Measurements from ENCODE around the gene PRDM5.
A peak's percentile ranks its signal among the peaks of the same experiment; 100 is the strongest.

The PRDM5 gene

DNA sequence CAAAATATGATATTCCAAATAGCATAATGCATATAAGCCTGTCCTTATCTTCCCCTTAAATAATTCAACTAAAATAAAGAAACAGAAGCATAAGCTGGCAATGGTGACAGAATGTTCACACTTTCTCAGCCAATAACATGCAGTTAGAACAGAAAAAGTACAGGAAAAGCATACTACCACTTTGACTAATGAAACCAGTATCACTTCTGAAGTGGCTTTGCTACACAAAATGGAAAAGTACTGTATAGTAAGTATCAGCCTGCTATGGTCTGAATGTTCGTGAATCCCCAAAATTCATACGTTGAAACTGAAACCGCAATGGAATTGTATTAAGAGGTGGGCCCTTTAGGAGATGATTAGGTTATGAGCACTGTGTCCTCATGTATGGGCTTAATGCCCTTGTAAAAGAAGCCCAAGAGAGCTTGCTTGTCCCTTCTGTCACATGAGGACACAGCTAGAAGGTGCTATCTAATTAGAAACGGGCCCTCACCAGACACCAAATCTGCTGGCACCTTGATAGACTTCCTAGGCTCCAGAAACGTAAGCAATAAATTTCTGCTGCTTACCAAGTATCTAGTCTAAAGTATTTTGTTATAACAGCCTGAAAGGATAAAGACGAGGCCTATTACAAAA is 102.6 kb downstream of the PRDM5 start:
- no peak for DNase-seq (ENCODE audit: low spot score)

DNA sequence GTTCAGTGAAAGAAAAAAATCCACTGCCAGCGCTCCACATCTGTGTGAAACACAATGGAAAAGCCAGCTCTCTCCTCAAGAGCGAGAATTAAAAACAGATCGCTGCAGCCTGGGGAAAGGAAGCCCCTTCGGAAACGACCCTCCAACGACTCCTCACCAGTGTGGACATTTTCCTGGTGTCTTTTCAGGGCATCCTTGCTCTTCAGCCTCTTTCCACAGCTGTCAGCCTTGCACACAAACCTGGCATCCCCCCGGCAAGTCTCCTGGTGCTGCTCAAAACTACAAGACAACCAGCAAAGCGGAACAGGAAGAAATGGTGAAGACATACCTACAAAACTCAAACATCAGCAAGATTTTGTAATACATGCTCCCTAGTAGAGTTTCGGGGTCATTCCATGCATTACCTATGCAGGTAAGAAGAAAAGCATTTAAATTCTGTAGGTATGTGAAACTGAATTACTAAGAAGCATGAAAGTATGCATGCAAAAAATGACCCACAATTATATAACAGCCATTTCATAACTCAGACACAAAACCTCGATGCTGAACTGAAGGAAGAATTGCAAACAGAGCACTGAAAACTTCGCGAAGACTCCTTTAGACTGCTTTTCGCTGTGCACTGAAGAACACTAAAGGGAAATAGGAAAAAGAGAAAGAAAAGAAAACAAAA is 106.1 kb downstream of the PRDM5 start:
- DNase-seq (ENCODE audit: low spot score) = peak; percentile 24

DNA sequence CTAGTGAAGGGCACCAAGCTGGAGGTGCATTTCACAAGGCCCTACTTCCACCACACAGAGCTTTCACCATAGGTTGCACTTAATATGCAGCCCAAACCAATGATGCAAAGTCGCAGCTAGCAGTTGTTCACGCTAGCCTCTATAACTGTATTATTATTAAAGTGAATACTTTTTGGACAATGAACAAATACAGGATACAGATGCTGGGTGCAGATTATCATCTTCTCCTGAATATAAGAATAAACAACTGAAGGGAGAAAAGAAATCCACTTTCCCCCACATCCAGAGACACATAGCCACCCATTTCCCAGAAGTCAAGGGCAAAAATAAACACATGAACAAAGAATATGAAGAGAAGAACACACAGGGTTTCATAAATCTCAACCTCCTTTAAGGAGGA is 107.2 kb downstream of the PRDM5 start:
- DNase-seq (ENCODE audit: low spot score) = no peak

DNA sequence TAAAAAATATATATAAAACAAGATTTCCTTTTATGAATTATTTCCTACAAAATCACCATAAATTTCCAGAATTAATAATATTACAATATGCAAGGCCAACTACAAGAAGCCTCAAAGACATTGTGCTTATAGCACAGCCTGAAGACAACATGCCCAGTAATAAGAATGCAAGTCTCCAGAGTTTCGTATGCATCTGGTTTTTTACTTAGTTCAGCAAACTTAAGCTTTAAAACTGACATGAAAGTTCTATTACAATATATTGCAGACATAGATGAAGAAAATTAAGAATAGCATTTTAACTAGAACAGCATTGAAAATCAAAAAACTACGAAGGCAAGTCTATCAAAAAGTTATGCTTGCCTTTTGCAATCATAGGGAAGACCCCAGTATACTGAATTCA is 107.6 kb downstream of the PRDM5 start:
- no peak for DNase-seq (ENCODE audit: low spot score)

DNA sequence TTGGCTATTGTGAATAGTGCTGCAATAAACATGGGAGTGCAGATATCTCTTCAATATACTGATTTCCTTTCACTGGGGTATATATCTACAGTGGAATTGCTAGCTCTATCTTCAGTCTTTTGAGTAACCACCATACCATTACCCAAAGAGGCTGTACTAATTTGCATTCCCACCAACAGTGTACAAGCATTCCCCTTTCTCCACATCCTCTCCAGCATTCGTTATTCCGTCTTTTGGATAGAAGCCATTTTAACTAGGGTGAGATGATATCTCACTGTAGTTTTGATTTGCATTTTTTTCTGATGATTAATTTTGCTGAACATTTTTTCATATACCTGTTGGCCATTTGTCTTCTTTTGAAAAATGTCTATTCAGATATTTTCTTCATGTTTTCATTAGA is 110.3 kb downstream of the PRDM5 start:
- DNase-seq (ENCODE audit: low spot score) = no peak

DNA sequence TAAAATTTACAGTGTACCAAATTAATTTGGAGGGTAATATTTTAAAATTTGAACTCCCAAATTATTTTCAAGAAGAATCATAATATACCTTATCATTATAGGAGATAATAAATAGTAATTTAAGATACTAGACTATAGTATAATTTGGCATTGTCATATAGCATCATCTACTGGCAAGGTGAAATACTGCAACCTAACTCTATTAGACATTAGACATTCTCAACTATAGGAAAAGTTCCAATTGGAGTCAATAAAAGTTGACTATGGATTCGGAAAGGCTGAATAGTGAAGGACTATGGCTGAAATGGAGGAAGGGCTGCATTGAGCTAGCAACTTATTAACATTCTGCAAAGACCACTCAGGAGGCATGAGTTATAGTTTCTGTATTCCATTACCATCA is 113.0 kb downstream of the PRDM5 start:
- no peak for DNase-seq (ENCODE audit: low spot score)

DNA sequence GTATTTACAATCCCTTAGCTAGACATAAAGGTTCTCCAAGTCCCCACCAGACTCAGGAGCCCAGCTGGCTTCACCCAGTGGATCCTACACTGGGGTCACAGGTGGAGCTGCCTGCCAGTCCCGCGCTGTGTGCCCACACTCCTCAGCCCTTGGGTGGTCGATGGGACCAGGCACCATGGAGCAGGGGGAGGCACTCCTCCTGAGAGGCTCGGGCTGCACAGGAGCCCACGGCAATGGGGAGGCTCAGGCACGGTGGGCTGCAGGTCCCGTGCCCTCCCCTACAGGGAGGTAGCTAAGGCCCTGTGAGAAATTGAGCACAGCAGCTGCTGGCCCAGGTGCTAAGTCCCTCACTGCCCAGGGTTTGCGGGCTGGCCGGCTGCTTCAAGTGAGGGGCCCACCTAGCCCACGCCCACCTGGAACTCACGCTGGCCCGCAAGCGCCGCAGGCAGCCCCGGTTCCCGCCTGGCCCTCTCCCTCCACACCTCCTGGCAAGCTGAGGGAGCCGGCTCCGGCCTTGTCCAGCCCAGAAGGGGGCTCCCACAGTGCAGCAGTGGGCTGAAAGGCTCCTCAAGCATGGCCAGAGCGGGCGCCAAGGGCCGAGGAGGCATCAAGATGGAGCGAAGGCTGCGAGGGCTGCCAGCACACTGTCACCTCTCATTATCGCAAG is 113.9 kb downstream of the PRDM5 start:
- no peak for DNase-seq (ENCODE audit: low spot score)

DNA sequence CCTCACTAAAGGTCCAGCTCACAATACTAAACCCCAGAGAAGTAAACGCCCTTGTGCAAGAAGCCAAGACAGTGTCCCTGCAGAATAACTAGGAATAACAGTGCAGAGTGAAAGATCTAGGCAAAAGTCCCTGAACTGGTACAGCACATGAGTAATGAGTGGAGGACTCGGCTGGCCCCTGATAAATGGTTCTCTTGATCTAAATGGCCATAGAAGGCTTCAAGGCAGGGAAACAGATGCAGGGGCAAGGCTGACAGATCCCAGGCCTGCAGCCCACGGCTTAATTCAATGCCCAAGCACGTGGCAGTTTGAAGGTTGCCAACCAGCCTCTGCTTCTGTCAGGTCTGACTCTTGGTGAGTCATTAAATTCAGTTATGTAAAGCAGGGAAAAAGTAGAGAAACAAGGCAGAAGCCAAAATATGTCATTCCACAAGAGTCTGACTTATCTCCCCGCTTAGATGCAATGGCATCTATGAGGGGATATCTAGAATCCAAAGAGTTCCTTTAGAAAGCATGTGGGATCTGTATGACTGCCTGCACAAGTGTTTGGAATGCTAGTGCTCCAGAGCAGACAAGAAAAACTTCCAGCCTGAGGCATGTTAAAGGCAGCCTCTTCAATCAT is 121.3 kb downstream of the PRDM5 start:
- peak; percentile 47 for DNase-seq (ENCODE audit: low spot score)

DNA sequence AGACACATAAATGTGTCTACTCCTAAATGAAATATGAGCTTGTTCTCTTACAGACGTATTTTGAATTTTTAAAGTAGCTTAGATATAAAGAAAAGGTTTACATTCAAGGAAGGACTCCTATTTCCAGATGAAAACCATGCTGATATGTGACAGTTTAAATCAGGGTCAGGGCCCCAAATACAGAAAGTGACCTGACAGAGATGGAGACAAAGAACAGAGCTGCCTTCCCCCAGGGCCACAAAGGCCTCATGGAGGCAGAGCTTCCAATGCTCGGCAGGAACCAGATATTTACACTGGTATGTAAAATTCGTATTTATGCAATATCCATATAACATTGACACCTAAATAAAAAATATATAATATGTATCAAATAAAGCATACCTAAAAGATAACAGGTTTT is 124.0 kb downstream of the PRDM5 start:
- DNase-seq (ENCODE audit: low spot score) = no peak

DNA sequence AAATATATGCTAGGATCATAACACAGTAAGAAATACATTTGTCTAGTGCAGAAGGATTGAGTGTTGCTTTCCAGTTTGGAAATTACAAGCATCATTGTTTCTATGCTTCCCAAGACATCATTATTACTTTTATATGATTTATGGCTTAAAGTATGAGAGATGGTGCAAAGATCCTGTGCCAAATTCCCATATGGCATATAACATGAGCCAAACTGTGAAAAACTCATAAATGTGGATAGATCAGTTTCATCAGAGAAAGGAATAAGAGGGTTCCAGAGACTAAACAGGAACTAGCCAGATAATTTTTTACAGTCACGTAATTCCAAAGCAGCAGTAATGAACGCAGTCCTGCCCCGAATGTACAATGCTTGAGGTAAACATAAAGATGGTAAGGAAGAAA is 126.3 kb downstream of the PRDM5 start:
- no peak for DNase-seq (ENCODE audit: low spot score)

DNA sequence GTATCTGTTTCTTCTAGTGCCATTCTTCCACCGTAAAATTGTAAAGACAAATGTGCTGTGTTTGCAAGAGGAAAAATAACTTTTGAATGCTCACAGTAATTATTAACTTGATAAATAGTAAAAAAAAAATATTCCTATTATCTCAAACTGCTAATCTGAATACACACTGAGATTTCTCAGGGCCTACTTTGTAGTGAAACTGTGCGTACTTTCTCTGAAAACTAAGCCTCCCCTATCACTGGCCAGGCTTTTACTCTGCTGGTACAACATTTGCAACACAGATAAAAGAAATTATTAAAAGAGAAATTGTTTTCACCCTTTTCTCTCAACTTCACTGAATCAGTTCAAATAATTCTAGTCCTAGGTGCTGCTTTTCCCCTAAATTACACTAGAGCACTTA is 137.3 kb downstream of the PRDM5 start:
- DNase-seq (ENCODE audit: low spot score) = no peak

DNA sequence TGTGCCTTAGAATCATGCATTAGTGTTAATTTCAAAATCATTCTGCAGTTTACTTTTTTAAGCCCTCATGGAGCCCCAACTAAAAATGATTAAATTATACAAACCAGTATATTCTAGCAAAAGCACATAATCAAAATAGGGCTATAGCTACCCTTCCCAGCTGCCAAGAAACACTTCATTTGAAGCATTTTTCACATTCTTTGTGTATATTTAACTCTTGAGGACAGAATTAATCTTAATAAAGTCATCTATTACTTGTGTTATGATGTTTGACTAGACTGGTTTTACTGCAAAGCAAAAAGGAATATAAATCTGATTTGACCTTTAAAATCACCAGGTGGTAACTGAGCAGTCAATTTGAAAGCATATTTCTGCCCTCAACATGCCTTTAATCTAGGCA is 145.1 kb downstream of the PRDM5 start:
- DNase-seq (ENCODE audit: low spot score) = no peak

DNA sequence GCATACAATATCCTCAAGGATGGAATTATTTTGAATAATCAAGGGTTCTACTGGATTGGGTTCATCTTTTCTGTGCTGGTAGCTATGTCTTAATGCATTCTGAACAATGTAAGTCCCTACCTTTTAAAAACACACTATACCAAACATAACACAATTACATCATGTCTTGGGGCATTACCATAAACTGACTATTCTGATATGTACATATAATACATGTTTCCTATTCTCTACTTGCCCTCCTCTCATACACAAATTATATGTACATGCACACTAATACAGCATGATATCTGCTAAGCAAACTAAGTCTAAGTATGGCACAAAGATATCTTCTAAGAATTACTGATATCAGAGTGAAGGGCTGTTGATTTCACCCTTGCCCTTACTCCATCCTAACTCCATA is 147.1 kb downstream of the PRDM5 start:
- DNase-seq (ENCODE audit: low spot score) = no peak

DNA sequence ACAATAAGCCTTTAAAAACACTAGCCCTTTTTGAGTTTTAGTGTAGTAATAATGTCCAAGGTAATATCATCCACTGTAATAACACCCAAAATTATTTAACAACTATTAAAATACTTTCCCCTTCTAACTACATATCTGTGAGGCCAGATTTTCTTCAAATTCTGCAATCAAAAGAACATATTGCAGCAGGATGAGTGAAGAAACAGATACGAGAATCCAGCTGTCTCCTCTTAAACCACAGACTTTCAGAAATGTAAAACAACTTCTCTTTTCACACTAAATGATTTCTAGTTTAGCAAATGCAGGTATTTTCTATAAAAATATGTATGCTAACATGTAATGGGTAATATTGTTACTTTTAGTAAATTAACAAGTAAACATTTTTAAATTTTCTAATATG is 148.9 kb downstream of the PRDM5 start:
- no peak for DNase-seq (ENCODE audit: low spot score)

DNA sequence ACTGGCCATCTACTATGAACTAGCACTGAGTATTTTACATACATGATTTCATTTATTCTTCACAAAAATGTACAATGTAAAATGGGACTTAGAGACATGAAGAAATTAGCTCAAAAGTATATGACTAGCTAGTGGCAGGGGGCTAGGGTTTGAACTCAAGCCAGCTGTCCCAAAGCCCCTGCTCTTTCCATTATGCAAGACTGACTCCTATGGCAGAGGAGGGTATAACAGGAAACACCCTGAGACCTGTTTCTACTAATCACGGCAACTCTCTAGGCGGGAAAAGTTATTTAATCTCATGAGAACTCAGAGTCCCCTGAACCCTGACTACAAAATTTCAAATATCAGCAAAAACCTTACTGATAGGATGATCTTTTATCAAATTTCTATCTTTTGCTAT is 150.6 kb downstream of the PRDM5 start:
- DNase-seq (ENCODE audit: low spot score) = no peak

DNA sequence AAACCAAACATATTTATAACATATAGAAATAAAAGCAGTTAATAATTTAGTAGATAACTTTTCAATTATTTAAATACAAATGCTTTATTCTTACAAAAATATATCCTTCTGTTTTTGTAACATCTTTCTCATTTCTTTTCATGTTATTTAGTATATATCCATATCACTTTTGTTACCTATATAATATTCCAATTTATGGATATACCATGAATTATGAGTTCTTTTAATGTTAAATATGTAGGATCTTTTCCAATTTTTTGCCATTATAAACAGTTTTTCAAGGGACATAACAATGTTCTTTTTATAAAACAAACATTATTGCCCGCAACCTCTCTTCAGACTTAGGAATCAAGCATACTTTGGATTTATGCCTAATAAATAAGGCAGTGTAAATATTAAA is 151.6 kb downstream of the PRDM5 start:
- DNase-seq (ENCODE audit: low spot score) = no peak

DNA sequence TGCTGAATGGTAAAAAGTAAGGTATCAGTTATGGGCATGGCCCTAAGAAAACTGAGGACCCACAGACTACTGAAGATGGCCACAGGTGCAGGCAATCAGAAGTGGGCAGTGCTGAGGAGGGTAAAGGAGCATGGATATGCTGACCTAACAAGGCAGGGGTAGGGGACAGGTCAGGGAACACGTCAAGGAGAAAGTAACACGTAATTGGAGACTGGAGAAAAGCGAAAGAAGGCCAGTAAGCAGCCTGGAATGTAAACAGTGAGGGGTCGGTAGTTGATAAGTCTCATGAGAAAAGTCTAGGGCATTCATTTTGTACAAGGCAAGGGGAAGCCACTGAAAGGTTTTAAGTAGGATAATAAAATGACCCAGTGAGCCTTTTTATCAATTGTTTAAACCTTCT is 153.3 kb downstream of the PRDM5 start:
- DNase-seq (ENCODE audit: low spot score) = peak; percentile 21

DNA sequence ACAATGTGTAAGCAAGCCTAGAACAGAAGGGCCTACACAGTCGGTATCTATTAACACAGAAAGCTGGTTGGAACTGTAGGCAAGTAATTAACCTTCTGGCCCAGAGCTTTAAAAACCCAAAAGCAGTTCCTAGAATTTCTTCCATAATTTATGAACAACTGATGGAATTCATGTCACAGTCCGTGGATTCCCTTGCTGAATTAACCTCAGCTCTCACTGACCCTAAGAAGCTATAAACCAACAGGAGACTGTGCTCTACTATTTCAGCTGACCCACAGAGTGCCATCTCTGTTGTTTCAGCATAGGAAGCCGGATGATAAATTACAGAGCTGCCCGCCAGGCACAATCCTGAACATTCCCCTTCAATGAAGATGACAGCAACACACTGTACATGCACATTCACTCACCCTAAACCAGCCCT is 157.3 kb downstream of the PRDM5 start:
- no peak for DNase-seq (ENCODE audit: low spot score)

DNA sequence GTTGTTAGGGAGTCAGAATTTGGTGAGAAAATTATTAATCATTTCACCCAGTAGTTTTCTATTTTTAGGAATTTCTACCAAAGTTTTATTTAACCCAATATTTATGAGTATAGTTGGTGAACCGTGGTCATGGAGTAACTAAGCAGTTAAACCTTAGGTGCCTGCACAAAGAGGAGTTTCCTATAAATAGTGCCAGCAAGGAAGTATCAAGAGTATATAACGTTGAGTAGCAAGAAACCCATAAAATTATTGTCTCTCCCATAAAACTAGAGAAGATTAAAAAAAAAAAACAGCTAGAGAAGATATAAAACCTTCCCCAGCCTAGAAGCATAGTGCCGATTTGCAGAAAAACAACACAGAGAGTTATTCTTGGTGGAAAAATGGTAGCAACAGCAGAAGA is 158.9 kb downstream of the PRDM5 start:
- DNase-seq (ENCODE audit: low spot score) = no peak

DNA sequence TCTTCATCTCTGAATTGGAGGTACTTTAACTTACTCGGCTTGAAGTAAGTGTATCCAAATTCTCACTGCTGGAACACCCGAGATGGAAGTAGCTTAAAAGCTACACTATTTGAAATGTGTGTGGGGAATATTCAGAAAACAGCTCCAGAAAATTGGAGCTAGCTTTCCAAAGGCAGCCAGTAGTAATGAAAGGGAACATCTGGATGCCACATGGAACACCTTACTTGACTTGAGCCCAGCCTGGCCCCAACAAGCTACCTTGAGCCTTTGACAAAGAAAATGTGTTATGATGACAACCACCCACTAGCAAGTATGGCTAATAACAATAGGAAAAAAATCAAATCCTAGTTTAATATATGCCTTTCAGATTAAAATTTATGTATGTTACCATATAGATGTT is 161.5 kb downstream of the PRDM5 start:
- no peak for DNase-seq (ENCODE audit: low spot score)

DNA sequence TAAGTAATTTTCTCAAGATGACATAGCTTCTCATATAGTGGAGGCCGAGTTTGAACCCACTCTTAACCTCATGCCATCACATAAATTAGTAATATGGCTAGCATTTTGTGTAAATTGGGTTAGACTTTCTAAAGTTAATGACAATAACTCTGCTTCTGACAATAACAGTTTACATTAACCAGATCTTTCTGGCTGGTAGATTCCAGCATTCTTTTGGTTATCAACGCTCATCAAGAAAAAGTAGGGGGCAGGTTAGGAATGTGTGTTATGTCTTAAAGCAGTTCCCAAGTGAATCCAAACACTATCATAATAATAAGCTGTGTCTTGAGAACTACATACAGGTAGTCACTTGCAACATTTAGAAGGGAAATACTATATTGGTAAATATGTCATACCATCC is 162.5 kb downstream of the PRDM5 start:
- DNase-seq (ENCODE audit: low spot score) = no peak

DNA sequence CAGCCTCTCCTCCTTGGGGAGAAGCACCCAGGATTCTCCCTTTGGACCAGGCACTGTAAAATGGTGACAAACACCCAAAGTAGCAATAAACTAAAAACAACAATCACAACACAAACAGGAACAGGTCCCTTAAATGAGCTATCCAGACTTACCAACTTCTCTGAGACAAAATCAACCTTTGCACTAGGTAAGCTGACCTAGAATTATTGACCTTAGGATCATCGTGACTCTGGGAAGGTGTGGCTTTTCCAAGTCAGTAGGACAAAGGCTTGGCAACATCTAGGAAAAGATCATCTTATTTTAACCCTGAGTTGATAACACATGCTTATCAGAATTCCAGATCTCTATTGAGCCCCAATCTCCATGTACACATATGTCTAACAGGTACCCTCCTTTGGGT is 166.7 kb downstream of the PRDM5 start:
- DNase-seq (ENCODE audit: low spot score) = no peak

DNA sequence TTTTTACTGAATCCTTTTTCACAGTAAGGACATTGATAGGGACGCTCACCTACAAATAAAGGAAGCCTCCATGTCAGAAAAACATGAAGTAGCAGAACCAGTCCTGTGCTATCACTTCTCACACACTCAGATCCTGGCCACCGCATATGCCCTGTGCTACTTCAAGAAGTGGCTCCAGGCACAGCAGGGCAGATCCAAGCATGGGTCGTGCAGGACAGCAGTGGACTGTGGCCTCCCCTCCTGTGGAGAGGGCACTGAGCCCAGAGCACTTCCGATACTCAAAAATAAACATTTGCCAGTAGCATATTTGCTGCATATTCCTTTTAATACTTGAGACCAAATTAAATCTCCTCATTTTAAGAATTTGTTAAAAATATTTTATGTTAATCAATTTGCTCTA is 167.9 kb downstream of the PRDM5 start:
- no peak for DNase-seq (ENCODE audit: low spot score)

Data from AG08395 (cell line).